ENCODE measurements around the gene KIAA0232. TPM values are rescaled to one million over a fixed set of nuclear protein-coding genes. Genes with fewer than 3 reads are reported as not detected.
"Not testable (repeated sequence)": the region's sequence is repeated elsewhere in the genome, so short reads cannot be mapped to it uniquely, and the experiment has no call there.

The KIAA0232 gene
- total and polyA plus RNA-seq, 10 of the 15 experiments (the other 5 are each of a cell fraction or from before 2014, with no cell fraction given): 2.8 to 15.1 (median 10.8) TPM

DNA sequence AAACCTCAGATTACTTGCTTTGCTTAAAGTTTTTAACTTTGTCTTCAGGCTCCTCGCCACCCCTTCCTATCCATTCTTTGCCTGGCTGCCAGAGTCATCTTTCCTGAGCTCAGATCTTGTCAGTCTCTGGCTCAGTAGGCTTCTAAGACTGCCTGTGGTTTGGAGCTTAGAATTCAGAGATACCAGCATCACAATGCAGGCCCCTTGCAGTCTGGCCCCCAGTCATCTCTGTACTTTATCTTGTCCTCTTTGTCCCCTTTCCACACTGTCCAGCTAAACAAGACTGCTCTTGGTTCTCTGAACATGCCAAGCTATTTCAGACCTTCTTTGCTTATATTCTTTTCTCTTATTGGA lies 3.0 kb downstream of the KIAA0232 start:
- Histone ChIP-seq H4K20me1 (ENCODE audit: control insufficient read depth, insufficient read depth) (no peaks in the 10 kb centered on the region), H3K4me2 (ENCODE audit: control insufficient read depth, insufficient read depth) (0 out of 2 replicates have a peak overlapping the region, but pooled peaks have one; percentile 26)
- SMC1A ChIA-PET (ENCODE audit: uncharacterized antibody, unreplicated experiment): interaction anchor here (0.7 to 4.7 kb wide), 13 partner anchors 8 to 111 kb away, joined by 3 to 47 read pairs (median 8); no protein-coding TSS in a partner anchor

DNA sequence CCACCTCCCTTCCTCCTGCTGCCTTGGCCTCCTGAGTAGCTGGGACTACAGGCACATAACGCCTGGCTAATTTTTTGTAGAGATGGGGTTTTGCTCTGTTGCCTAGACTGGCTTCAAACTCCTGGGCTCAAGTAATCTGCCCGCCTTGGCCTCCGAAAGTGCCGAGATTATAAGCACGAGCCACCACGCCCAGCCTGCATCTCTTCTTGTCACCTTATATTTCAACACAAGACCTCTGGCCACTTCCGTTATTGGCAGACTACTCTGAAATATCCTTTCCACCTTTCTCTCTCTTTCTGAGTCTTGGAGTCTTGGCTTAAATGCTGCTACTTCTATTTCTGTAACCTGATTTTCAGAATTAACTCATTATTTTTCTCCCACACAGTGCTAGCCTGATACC lies 5.6 kb downstream of the KIAA0232 start:
- no peak overlapping the region for H3K9ac ChIP-seq (ENCODE audit: control insufficient read depth, insufficient read depth, low read length)
- H2AFZ ChIP-seq (ENCODE audit: control insufficient read depth, low read depth, low read length): no peak overlapping the region
- H3K27ac ChIP-seq (ENCODE audit: control insufficient read depth, insufficient read depth): no peak overlapping the region
- peaks cover 7% of the 10 kb centered on the region for H3K9me3 ChIP-seq (replicated peaks; ENCODE audit: control insufficient read depth, insufficient read depth, low read length)
- RAD21 ChIA-PET (ENCODE audit: unreplicated experiment): interaction anchor here (0.7 kb wide), 1 partner anchor 19 kb away, joined by 3 read pairs; no protein-coding TSS in a partner anchor
- H3K27me3 ChIP-seq (replicated peaks in 1 of 2; ENCODE audit: control insufficient read depth in 2 of 2, insufficient read depth in 2 of 2, low read length in 1 of 2): no peaks in the 10 kb centered on the region
- FAIRE-seq: no peak
- no peaks in the 10 kb centered on the region for H4K20me1 ChIP-seq (ENCODE audit: control insufficient read depth, insufficient read depth)
- H3K4me3 ChIP-seq: no peak overlapping the region
- H3K4me2 ChIP-seq (ENCODE audit: control insufficient read depth, insufficient read depth): no peak overlapping the region
- POLR2A ChIA-PET: interaction anchor here (0.6 kb wide), 1 partner anchor 77 kb away, joined by 3 read pairs; no protein-coding TSS in a partner anchor
- BruUV-seq (replicated peaks): no TSS peak
- DNase-seq (ENCODE audit: low read depth, low spot score): no peak
- in situ Hi-C loops (cut with MboI) (no loop called here), intact Hi-C loops (cut with micrococcal nuclease; ENCODE audit: unreplicated experiment) (loop anchor here (10.0 kb wide), 1 partner anchor 197 kb away; no protein-coding TSS in a partner anchor)
- H3K79me2 ChIP-seq (ENCODE audit: control insufficient read depth, insufficient read depth, low read length): peaks cover 37% of the 10 kb centered on the region
- no peak for TF ChIP-seq ESRRA (IDR thresholded peaks at IDR 0.05; ENCODE audit: low read length)
- TF ChIP-seq, protein P1, sequence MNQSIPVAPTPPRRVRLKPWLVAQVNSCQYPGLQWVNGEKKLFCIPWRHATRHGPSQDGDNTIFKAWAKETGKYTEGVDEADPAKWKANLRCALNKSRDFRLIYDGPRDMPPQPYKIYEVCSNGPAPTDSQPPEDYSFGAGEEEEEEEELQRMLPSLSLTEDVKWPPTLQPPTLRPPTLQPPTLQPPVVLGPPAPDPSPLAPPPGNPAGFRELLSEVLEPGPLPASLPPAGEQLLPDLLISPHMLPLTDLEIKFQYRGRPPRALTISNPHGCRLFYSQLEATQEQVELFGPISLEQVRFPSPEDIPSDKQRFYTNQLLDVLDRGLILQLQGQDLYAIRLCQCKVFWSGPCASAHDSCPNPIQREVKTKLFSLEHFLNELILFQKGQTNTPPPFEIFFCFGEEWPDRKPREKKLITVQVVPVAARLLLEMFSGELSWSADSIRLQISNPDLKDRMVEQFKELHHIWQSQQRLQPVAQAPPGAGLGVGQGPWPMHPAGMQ (IDR thresholded peaks at IDR 0.05; ENCODE audit: borderline replicate concordance): no peak
- SMC1A ChIA-PET (ENCODE audit: uncharacterized antibody, unreplicated experiment): interaction anchor here (0.6 to 1.6 kb wide), 3 partner anchors 9 to 85 kb away, joined by 3 to 5 read pairs (median 3); no protein-coding TSS in a partner anchor
- no peak for ATAC-seq
- peaks cover 0 to 5% of the 10 kb centered on the region in 2 experiments; a peak in 1 of 4 replicates for H3K36me3 ChIP-seq (ENCODE audit: control insufficient read depth in 2 of 2, insufficient read depth in 2 of 2, low read length in 1 of 2)
- WGBS (ENCODE audit: insufficient coverage, insufficient replicate concordance, low lambda C conversion rate, missing lambda C conversion rate): 68% methylated on average over 7 of the region's 7 CpGs
- CTCF ChIA-PET: no interaction called here
- H3K4me1 ChIP-seq (ENCODE audit: control insufficient read depth, insufficient read depth, low read length): 0 out of 2 replicates have a peak, but pooled peaks cover 3% of the 10 kb centered on the region

More for the DNA sequence above, 3.0 kb downstream of the KIAA0232 start:
- TF ChIP-seq CBX5 (IDR thresholded peaks at IDR 0.05; ENCODE audit: low read depth) (no peak), EZH2 (IDR thresholded peaks at IDR 0.05; ENCODE audit: borderline replicate concordance, control insufficient read depth, low read depth, low read length) (no peak), CHD2 (IDR thresholded peaks at IDR 0.05; ENCODE audit: borderline replicate concordance, low read depth, low read length) (no peak)
- intact Hi-C loops (cut with micrococcal nuclease; ENCODE audit: unreplicated experiment) (loop anchor here (10.0 kb wide), 1 partner anchor 199 kb away; no protein-coding TSS in a partner anchor), in situ Hi-C loops (cut with MboI) (no loop called here)
- ChIA-PET POLR2A (interaction anchor here (0.6 to 2.8 kb wide), 5 partner anchors 11 to 59 kb away, joined by 3 to 17 read pairs (median 7); no protein-coding TSS in a partner anchor), CTCF (interaction anchor here (0.8 to 19.6 kb wide), 7 partner anchors 8 to 111 kb away, joined by 3 to 300 read pairs (median 5); no protein-coding TSS in a partner anchor), RAD21 (ENCODE audit: unreplicated experiment) (interaction anchor here (0.7 to 3.2 kb wide), 6 partner anchors 8 to 88 kb away, joined by 3 to 25 read pairs (median 5); no protein-coding TSS in a partner anchor)
- DNase-seq (ENCODE audit: low read depth, low spot score): no peak
- H2AFZ ChIP-seq (ENCODE audit: control insufficient read depth, low read depth, low read length): no peak overlapping the region
- H3K36me3 ChIP-seq (ENCODE audit: control insufficient read depth in 2 of 2, insufficient read depth in 2 of 2, low read length in 1 of 2): no peaks in the 10 kb centered on the region
- H3K9ac ChIP-seq (ENCODE audit: control insufficient read depth, insufficient read depth, low read length): no peak overlapping the region
- no TSS peak for BruUV-seq (replicated peaks)
- no peaks in the 10 kb centered on the region for H3K9me3 ChIP-seq (replicated peaks; ENCODE audit: control insufficient read depth, insufficient read depth, low read length)
- H3K27me3 ChIP-seq (replicated peaks in 1 of 2; ENCODE audit: control insufficient read depth in 2 of 2, insufficient read depth in 2 of 2, low read length in 1 of 2): no peaks in the 10 kb centered on the region
- ATAC-seq: no peak
- FAIRE-seq: no peak
- no peak overlapping the region for H3K4me3 ChIP-seq
- peaks cover 33% of the 10 kb centered on the region for H3K79me2 ChIP-seq (ENCODE audit: control insufficient read depth, insufficient read depth, low read length)
- H3K4me1 ChIP-seq (ENCODE audit: control insufficient read depth, insufficient read depth, low read length): 0 out of 2 replicates have a peak, but pooled peaks cover 6% of the 10 kb centered on the region
- H3K27ac ChIP-seq (ENCODE audit: control insufficient read depth, insufficient read depth): no peak overlapping the region
- WGBS (ENCODE audit: insufficient coverage, insufficient replicate concordance, low lambda C conversion rate, missing lambda C conversion rate): 94% methylated on average over 1 of the region's 1 CpG

DNA sequence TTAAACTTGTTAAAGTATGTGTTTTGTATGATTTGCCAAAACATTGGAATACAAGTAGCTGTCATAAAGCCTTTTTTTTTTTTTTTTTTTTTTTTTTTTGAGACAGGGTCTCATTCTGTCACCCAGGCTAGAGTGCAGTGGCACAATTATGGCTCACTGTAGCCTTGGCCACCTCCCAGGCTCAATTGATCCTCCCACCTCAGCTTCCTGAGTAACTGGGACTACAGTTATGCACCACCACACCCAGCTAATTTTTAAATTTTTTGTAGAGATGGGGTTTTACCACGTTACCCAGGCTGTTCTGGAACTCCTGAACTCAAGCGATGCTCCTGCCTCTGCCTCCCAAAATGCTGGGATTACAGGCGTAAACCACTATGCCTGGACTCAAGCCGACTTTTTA lies 8.7 kb downstream of the KIAA0232 start:
- POLR2A ChIA-PET: interaction anchor here (0.7 kb wide), 1 partner anchor 1640 kb away, joined by 15 read pairs; no protein-coding TSS in a partner anchor
- SMC1A ChIA-PET (ENCODE audit: uncharacterized antibody, unreplicated experiment); H3K9me3 ChIP-seq (replicated peaks; ENCODE audit: control insufficient read depth, insufficient read depth, low read length); intact Hi-C loops (cut with micrococcal nuclease; ENCODE audit: unreplicated experiment); DNase-seq (ENCODE audit: low read depth, low spot score); FAIRE-seq; H3K4me1 ChIP-seq (ENCODE audit: control insufficient read depth, insufficient read depth, low read length); H2AFZ ChIP-seq (ENCODE audit: control insufficient read depth, low read depth, low read length); BruUV-seq (replicated peaks); H3K4me2 ChIP-seq (ENCODE audit: control insufficient read depth, insufficient read depth); H3K27ac ChIP-seq (ENCODE audit: control insufficient read depth, insufficient read depth); H3K36me3 ChIP-seq (ENCODE audit: control insufficient read depth in 2 of 2, insufficient read depth in 2 of 2, low read length in 1 of 2); RAD21 ChIA-PET (ENCODE audit: unreplicated experiment); H3K9ac ChIP-seq (ENCODE audit: control insufficient read depth, insufficient read depth, low read length); in situ Hi-C loops (cut with MboI); H4K20me1 ChIP-seq (ENCODE audit: control insufficient read depth, insufficient read depth); H3K4me3 ChIP-seq; H3K27me3 ChIP-seq (replicated peaks in 1 of 2; ENCODE audit: control insufficient read depth in 2 of 2, insufficient read depth in 2 of 2, low read length in 1 of 2); ATAC-seq: not testable (repeated sequence)
- 86% methylated on average over 4 of the region's 4 CpGs for WGBS (ENCODE audit: insufficient coverage, insufficient replicate concordance, low lambda C conversion rate, missing lambda C conversion rate)
- H3K79me2 ChIP-seq (ENCODE audit: control insufficient read depth, insufficient read depth, low read length): peaks cover 30% of the 10 kb centered on the region
- CTCF ChIA-PET: interaction anchor here (0.7 kb wide), 1 partner anchor 279 kb away, joined by 3 read pairs; no protein-coding TSS in a partner anchor

Measured in GM12878 (cell line).